Right atrium auricular region (tissue), 2 donors: ENCODE measurements around the gene ARTN. TPM values are rescaled to one million over a fixed set of nuclear protein-coding genes. Genes with fewer than 3 reads are reported as not detected.

ENCODE experiments used
- DNase-seq: peaks from one replicate; pipeline ENCODE4 v3.0.0-alpha.2; 2019; ENCODE audit warnings: low spot score
- H3K27ac ChIP-seq, 2 donors: fragments of 200-600 bp; sonication (generic); 1 replicate in 1 of 2; 2 replicates in 1 of 2; pipeline ENCODE4 v1.5.1; 2016 to 2019
- H3K27me3 ChIP-seq, 2 donors: fragments of 200-600 bp; sonication (generic); one replicate each; pipeline versions ENCODE4 v1.5.1 to v1.6.0; 2017 to 2019
- H3K36me3 ChIP-seq: fragments of 200-600 bp; sonication (generic); one replicate; pipeline ENCODE4 v1.5.1; 2016
- H3K4me1 ChIP-seq, 2 donors: fragments of 200-600 bp; sonication (generic); one replicate each; pipeline versions ENCODE4 v1.5.1 to v1.6.0; 2017 to 2019
- H3K4me3 ChIP-seq, 2 donors: fragments of 200-600 bp; sonication (generic); 1 replicate in 1 of 2; 2 replicates in 1 of 2; pipeline ENCODE4 v1.5.1; 2017 to 2019; ENCODE audit warnings: mild to moderate bottlenecking in 1 of 2, moderate library complexity in 1 of 2
- H3K9me3 ChIP-seq, 2 donors: fragments of 200-600 bp; sonication (generic); one replicate each; pipeline ENCODE4 v1.5.1; 2019
- CTCF ChIP-seq, 2 donors: fragments of 200-600 bp; sonication (generic); IDR thresholded peaks; one replicate each; pipeline ENCODE4 v1.5.1; 2019; ENCODE audit warnings: antibody characterized with exemption in 2 of 2
- total RNA-seq, 2 donors: library from RNA; depleted of rRNA; stranded (reverse); fragments of >200 nt; gene quantifications; one replicate each; pipeline ENCODE4 v1.1.0, GENCODE V29; 2016

Gene ARTN
- total RNA-seq, 2 donors from 2014 or later, result 0.75 TPM; not detected in 1

GRCh38 chr1:43982808-43983207, 49.2 kb downstream of the ARTN start:
- peaks cover 11% of the 10 kb centered on the region for H3K36me3 ChIP-seq
- no peak for DNase-seq
- H3K4me3 ChIP-seq, result no peak overlapping the region
- H3K27ac ChIP-seq, result no peak overlapping the region
- H3K9me3 ChIP-seq, result no peaks in the 10 kb centered on the region
- H3K27me3 ChIP-seq, result no peaks in the 10 kb centered on the region
- no peak for TF ChIP-seq CTCF (IDR thresholded peaks at IDR 0.05)
- peaks cover 0 to 22% of the 10 kb centered on the region in 2 donors for H3K4me1 ChIP-seq

DNA sequence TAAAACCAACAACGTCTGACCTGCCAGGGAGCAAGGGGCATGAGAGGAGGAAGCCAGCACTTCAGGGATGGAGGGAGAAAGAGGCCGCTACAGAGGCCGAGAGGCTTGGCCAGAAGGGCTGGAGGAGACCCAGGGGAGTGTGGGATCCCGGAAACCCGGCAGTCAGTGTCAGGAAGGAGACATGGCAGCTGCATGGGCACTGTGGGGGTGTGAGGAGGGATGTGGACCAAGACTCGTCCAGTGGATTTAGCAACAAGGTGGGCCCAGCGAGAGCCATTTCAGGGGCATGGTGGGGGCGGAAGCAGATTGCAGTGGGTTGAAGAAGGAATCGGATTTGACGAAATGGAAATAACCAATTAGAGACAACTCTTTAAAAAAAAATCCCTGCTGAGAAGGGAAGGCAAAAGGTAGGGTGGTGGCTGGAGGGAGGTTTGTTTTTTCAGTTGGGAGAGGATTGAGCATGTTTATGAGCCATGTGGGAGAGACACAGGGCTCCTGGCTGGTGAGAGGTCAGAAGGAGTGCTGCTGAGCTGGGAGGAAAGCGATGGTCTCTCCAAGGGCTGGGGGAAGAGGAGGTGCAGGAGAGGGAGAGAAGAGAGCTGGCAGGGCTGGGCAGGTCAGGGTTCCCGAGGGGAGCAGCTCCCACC, 49.8 kb downstream of the ARTN start:
- Histone ChIP-seq H3K27me3 (no peaks in the 10 kb centered on the region), H3K27ac (no peak overlapping the region), H3K4me1 (peaks cover 0 to 16% of the 10 kb centered on the region in 2 donors), H3K4me3 (no peak overlapping the region), H3K36me3 (peaks cover 6% of the 10 kb centered on the region), H3K9me3 (no peaks in the 10 kb centered on the region)
- TF ChIP-seq CTCF (IDR thresholded peaks at IDR 0.05), result no peak
- no peak for DNase-seq

- Histone ChIP-seq H3K27ac (no peak overlapping the region), H3K9me3 (no peaks in the 10 kb centered on the region), H3K36me3 (peaks cover 6% of the 10 kb centered on the region), H3K27me3 (no peaks in the 10 kb centered on the region), H3K4me3 (no peak overlapping the region), H3K4me1 (peaks cover 0 to 6% of the 10 kb centered on the region in 2 donors)
- DNase-seq, result no peak
- TF ChIP-seq CTCF (IDR thresholded peaks at IDR 0.05), result no peak
Observed at GRCh38 chr1:43984855-43985254, 51.3 kb downstream of the ARTN start.

GRCh38 chr1:43985984-43986595, 52.5 kb downstream of the ARTN start:
- Histone ChIP-seq H3K36me3 (peaks cover 6% of the 10 kb centered on the region), H3K27ac (no peak overlapping the region), H3K4me3 (no peak overlapping the region), H3K9me3 (no peaks in the 10 kb centered on the region), H3K4me1 (peaks cover 0 to 7% of the 10 kb centered on the region in 2 donors), H3K27me3 (no peaks in the 10 kb centered on the region)
- no peak for DNase-seq
- TF ChIP-seq CTCF (IDR thresholded peaks at IDR 0.05), result no peak

- Histone ChIP-seq H3K36me3 (peaks cover 6% of the 10 kb centered on the region), H3K27ac (no peak overlapping the region), H3K4me1 (peaks cover 0 to 8% of the 10 kb centered on the region in 2 donors), H3K27me3 (no peaks in the 10 kb centered on the region), H3K9me3 (no peaks in the 10 kb centered on the region), H3K4me3 (no peak overlapping the region)
- TF ChIP-seq CTCF (IDR thresholded peaks at IDR 0.05), result no peak
- DNase-seq, result no peak
Observed at GRCh38 chr1:43986712-43987111, 53.1 kb downstream of the ARTN start.

Other genes with a start within 250 kb of the ARTN start
- gene ST3GAL3, start 226.3 kb upstream of the ARTN start, total RNA-seq, result 10 to 100 TPM; 15.5 to 20.6 TPM
- gene IPO13, start 13.1 kb downstream of the ARTN start, total RNA-seq, result 10 to 100 TPM; 25.9 to 28.1 TPM
- 10 to 100 TPM; 20.5 to 23.0 TPM for gene DPH2, start 36.2 kb downstream of the ARTN start, total RNA-seq
- gene ATP6V0B, start 41.2 kb downstream of the ARTN start, total RNA-seq, result 100 to 1,000 TPM; 108 to 154 TPM
- gene B4GALT2, start 45.4 kb downstream of the ARTN start, total RNA-seq, result 10 to 100 TPM; 33.0 to 48.5 TPM
- 1 to 10 TPM; 1.6 to 2.0 TPM for gene CCDC24, start 57.8 kb downstream of the ARTN start, total RNA-seq
- gene SLC6A9, start 97.7 kb downstream of the ARTN start, total RNA-seq, result 1 to 10 TPM; 1.0 to 1.6 TPM
- gene KLF17, start 185.0 kb downstream of the ARTN start, total RNA-seq, result not detected
- gene KLF18, start 207.8 kb downstream of the ARTN start, total RNA-seq, result not detected